HL-60 (cell line): ENCODE measurements around the gene ART1.

Source experiments
- CTCF ChIP-seq: IDR thresholded peaks from one replicate; pipeline ENCODE4 v1.5.1; 2011; ENCODE audit warnings: low read length, control low read depth, inconsistent platforms; ENCODE audit not compliant: insufficient read depth
- GABPA ChIP-seq: IDR thresholded peaks from 2 replicates; pipeline ENCODE4 v1.6.1; 2012; ENCODE audit warnings: low read depth
- POLR2AphosphoS5 ChIP-seq: IDR thresholded peaks from 2 replicates; pipeline ENCODE4 v1.6.1; 2012; ENCODE audit warnings: low read depth
- REST ChIP-seq: IDR thresholded peaks from 2 replicates; pipeline ENCODE4 v1.6.1; 2012; ENCODE audit warnings: low read depth; ENCODE audit not compliant: insufficient replicate concordance
- SPI1 ChIP-seq: IDR thresholded peaks from 2 replicates; pipeline ENCODE4 v1.6.1; 2012; ENCODE audit warnings: low read depth, mild to moderate bottlenecking, borderline replicate concordance

GRCh38 chr11:3666023-3666530 lies 21.1 kb downstream of the ART1 start:
- TF ChIP-seq CTCF, result no peak
- no peak for TF ChIP-seq POLR2AphosphoS5
- no peak for TF ChIP-seq REST
- no peak for TF ChIP-seq SPI1
- no peak for TF ChIP-seq GABPA
